GM12864 (cell line): ENCODE results near the gene FAM193B.

Experiments
- DNase-seq: peaks from one replicate; pipeline ENCODE4 v3.0.0-alpha.2; 2011; ENCODE audit warnings: low read depth
- H3K4me3 ChIP-seq: 2 replicates; pipeline ENCODE4 v1.5.1; 2011; ENCODE audit warnings: mild to moderate bottlenecking, low read depth, low read length, control low read depth
- TF ChIP-seq, protein P1 (sequence below): IDR thresholded peaks from 2 replicates; pipeline ENCODE4 v1.5.1; 2011; ENCODE audit warnings: low read depth, mild to moderate bottlenecking, moderate library complexity, low read length, control low read depth, inconsistent platforms; ENCODE audit errors: missing control alignments

FAM193B gene

DNA sequence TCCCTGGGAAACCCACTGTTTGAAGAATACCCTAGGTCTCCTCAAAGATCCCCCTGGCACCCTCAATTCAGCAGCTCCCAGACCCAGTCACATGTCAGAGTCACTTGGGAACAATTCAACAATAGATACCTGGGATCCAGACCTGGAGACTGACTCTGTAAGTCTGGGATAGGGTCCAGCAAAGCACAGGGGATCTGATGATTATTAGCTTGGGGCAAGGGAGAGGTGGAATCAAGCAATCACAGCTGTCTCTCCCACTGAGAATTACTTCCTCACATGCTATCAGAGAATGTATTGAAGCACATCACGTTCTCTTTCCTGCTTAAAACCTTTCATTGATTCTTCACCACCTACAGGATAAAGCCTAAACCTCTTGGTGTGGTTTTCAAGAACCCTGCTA is 5.9 kb downstream of the FAM193B start:
- no peak for DNase-seq
- no peak overlapping the region for H3K4me3 ChIP-seq
- TF ChIP-seq, protein P1, sequence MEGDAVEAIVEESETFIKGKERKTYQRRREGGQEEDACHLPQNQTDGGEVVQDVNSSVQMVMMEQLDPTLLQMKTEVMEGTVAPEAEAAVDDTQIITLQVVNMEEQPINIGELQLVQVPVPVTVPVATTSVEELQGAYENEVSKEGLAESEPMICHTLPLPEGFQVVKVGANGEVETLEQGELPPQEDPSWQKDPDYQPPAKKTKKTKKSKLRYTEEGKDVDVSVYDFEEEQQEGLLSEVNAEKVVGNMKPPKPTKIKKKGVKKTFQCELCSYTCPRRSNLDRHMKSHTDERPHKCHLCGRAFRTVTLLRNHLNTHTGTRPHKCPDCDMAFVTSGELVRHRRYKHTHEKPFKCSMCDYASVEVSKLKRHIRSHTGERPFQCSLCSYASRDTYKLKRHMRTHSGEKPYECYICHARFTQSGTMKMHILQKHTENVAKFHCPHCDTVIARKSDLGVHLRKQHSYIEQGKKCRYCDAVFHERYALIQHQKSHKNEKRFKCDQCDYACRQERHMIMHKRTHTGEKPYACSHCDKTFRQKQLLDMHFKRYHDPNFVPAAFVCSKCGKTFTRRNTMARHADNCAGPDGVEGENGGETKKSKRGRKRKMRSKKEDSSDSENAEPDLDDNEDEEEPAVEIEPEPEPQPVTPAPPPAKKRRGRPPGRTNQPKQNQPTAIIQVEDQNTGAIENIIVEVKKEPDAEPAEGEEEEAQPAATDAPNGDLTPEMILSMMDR, result no peak

- no peak for DNase-seq
- TF ChIP-seq, protein P1, result no peak
- no peak overlapping the region for H3K4me3 ChIP-seq
Observed at GRCh38 chr5:177547736-177548135, 6.6 kb downstream of the FAM193B start.

- TF ChIP-seq, protein P1, result no peak
- DNase-seq, result no peak
- H3K4me3 ChIP-seq, result no peak overlapping the region
Observed at GRCh38 chr5:177546258-177546741, 8.1 kb downstream of the FAM193B start.

DNA sequence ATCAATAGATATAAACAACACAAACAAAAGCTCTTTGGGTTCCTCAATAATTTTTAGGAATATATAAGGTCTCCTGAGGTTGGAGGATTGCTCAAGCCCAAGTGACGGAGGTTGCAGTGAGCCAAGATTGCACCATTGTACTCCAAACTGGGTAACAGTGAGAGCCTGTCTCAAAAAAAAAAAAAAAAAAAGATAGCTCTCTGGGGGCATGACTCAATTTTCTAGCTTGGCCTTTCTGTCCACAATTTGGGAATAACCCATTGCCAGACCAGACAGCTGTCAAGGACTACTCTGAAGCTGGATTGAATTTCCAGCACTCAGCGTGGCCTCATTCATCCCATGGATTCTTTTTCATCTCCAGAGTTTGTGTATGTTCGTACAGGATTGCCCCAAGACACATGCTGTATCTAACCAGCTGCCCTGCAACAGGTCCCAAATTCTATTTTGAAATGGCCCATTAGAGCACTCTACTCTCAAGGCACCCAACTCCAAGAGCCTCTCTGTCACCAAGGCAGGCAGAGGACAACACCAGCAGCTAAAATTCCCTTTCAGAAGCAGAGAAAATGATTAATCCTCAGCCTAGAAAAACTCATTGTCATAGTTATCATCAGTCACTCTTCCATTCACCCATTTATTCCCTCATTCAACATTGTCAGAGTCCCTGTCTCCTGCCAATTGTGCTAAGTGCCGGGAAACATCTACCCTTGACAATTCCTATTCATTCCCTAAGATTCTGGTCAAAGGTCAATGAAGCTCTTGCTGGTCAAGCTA is 8.7 kb downstream of the FAM193B start:
- no peak for DNase-seq
- no peak overlapping the region for H3K4me3 ChIP-seq
- TF ChIP-seq, protein P1, result no peak

- DNase-seq, result no peak
- TF ChIP-seq, protein P1, result no peak
- no peak overlapping the region for H3K4me3 ChIP-seq
Observed at GRCh38 chr5:177542816-177543465, 11.4 kb downstream of the FAM193B start.

GRCh38 chr5:177540438-177540837 is 13.9 kb downstream of the FAM193B start:
- DNase-seq, result no peak
- TF ChIP-seq, protein P1, result no peak
- H3K4me3 ChIP-seq, result no peak overlapping the region
